Smooth muscle cell (in vitro differentiated cells): ENCODE measurements around the gene PARD3B. TPM values are rescaled to one million over a fixed set of nuclear protein-coding genes. Genes with fewer than 3 reads are reported as not detected.

Experiments
- DNase-seq: peaks from one replicate; lab custom pipeline; 2025; ENCODE audit not compliant: unreplicated experiment; lab: John Stamatoyannopoulos, UW
- H2AFZ ChIP-seq: fragments of 200-600 bp; sonication (generic); 2 replicates; pipeline ENCODE4 v1.6.0; 2016; ENCODE audit warnings: antibody characterized with exemption, low read depth, mild to moderate bottlenecking
- H3F3A ChIP-seq: fragments of 200-600 bp; sonication (generic); 2 replicates; pipeline ENCODE4 v1.6.0; 2017; ENCODE audit warnings: antibody characterized with exemption, low read depth
- H3K27ac ChIP-seq: fragments of 200-600 bp; sonication (generic); 2 replicates; pipeline ENCODE4 v1.5.1; 2016; ENCODE audit warnings: low read depth, mild to moderate bottlenecking
- H3K27me3 ChIP-seq: fragments of 200-600 bp; sonication (generic); 2 replicates; pipeline ENCODE4 v1.6.1; 2016; ENCODE audit warnings: low read depth, mild to moderate bottlenecking
- H3K36me3 ChIP-seq: fragments of 200-600 bp; sonication (generic); 2 replicates; pipeline ENCODE4 v1.5.1; 2016; ENCODE audit warnings: low read depth
- H3K4me1 ChIP-seq: fragments of 200-600 bp; sonication (generic); 2 replicates; pipeline ENCODE4 v1.5.1; 2016; ENCODE audit warnings: low read depth
- H3K4me2 ChIP-seq: fragments of 200-600 bp; sonication (generic); 2 replicates; pipeline ENCODE4 v1.6.0; 2016; ENCODE audit warnings: mild to moderate bottlenecking
- H3K4me3 ChIP-seq: fragments of 200-600 bp; sonication (generic); 2 replicates; pipeline ENCODE4 v1.5.1; 2016; ENCODE audit warnings: mild to moderate bottlenecking
- H3K79me2 ChIP-seq: fragments of 200-600 bp; sonication (generic); 2 replicates; pipeline ENCODE4 v1.6.0; 2016; ENCODE audit warnings: low read depth, mild to moderate bottlenecking
- H3K9ac ChIP-seq: fragments of 200-600 bp; sonication (generic); 2 replicates; pipeline ENCODE4 v1.6.0; 2016; ENCODE audit warnings: low read depth
- H3K9me3 ChIP-seq: fragments of 200-600 bp; sonication (generic); replicated peaks from 2 replicates; pipeline ENCODE4 v1.5.1; 2016; ENCODE audit warnings: low read depth
- H4K20me1 ChIP-seq: fragments of 200-600 bp; sonication (generic); 2 replicates; pipeline ENCODE4 v1.6.0; 2016; ENCODE audit warnings: low read depth
- WGBS: methylation state at CpG from one replicate; pipeline ENCODE4 v1.1.7; 2016; ENCODE audit warnings: low lambda C conversion rate; 5-methylcytosine and 5-hydroxymethylcytosine counted together
- polyA plus RNA-seq: library from polyadenylated mRNA; unstranded; fragments of >200 nt; fragmentation: Nextera tagmentation; extraction: Ambion mirVana; gene quantifications from 2 replicates; pipeline ENCODE4 v1.2.1, GENCODE V29; 2016
- total RNA-seq: library from RNA; depleted of rRNA; stranded (reverse); fragments of >200 nt; gene quantifications from 2 replicates; pipeline ENCODE4 v1.2.3, GENCODE V29; 2014
- TF ChIP-seq, protein P1 (sequence below): fragments of 200-600 bp; sonication (generic); IDR thresholded peaks from 2 replicates; pipeline ENCODE4 v1.5.1; 2017; ENCODE audit warnings: borderline replicate concordance, mild to moderate bottlenecking, antibody characterized with exemption; ENCODE audit not compliant: insufficient read depth, poor library complexity, severe bottlenecking

PARD3B gene
- total and polyA plus RNA-seq, 2 experiments from 2014 or later = 3.3 to 12.2 TPM

GRCh38 chr2:205040323-205040722 lies 495.0 kb downstream of the PARD3B start:
- WGBS = 100% methylated on average over 1 of the region's 1 CpG
- H3K27me3 ChIP-seq = no peaks in the 10 kb centered on the region
- H3K4me2 ChIP-seq = no peak overlapping the region
- no peaks in the 10 kb centered on the region for H3K9me3 ChIP-seq
- H2AFZ ChIP-seq = no peak overlapping the region
- no peak overlapping the region for H3K27ac ChIP-seq
- no peaks in the 10 kb centered on the region for H3K79me2 ChIP-seq
- no peak overlapping the region for H3K9ac ChIP-seq
- no peaks in the 10 kb centered on the region for H3F3A ChIP-seq
- H3K4me1 ChIP-seq = no peaks in the 10 kb centered on the region
- TF ChIP-seq, protein P1, sequence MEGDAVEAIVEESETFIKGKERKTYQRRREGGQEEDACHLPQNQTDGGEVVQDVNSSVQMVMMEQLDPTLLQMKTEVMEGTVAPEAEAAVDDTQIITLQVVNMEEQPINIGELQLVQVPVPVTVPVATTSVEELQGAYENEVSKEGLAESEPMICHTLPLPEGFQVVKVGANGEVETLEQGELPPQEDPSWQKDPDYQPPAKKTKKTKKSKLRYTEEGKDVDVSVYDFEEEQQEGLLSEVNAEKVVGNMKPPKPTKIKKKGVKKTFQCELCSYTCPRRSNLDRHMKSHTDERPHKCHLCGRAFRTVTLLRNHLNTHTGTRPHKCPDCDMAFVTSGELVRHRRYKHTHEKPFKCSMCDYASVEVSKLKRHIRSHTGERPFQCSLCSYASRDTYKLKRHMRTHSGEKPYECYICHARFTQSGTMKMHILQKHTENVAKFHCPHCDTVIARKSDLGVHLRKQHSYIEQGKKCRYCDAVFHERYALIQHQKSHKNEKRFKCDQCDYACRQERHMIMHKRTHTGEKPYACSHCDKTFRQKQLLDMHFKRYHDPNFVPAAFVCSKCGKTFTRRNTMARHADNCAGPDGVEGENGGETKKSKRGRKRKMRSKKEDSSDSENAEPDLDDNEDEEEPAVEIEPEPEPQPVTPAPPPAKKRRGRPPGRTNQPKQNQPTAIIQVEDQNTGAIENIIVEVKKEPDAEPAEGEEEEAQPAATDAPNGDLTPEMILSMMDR = no peak
- no peak for DNase-seq
- H4K20me1 ChIP-seq = no peaks in the 10 kb centered on the region
- H3K4me3 ChIP-seq = no peak overlapping the region
- no peaks in the 10 kb centered on the region for H3K36me3 ChIP-seq

DNA sequence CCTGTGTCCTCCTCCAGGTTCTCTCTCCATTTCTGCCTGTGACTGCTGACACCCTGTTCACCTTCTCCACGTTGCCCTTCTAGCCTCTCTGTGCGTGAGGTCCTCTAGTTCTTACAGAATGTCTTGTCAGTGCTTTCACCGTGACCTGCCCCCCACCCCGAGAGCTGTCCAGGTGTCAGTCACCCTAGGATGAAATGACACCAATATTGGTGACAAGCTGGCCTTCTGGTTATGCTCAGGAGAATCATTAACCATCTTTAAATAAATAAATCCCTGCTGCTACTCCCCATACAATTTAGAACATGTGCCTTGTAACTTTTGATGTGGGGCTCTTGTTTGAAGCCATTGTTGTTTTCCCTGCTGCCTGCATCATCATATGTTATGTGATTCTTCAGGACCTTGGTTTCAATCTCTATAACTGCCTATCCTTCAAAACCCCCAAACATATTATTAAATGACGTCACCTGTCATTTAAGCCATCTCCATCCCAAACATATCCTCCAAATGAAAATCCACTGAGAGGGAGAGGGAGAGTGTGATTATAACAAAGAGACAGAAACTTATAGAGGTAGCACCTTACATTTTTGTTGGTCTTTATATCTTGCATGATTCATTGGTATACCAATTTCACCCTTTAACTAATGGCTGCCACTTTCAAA lies 496.3 kb downstream of the PARD3B start:
- no peak for DNase-seq
- H4K20me1 ChIP-seq = no peaks in the 10 kb centered on the region
- no peak overlapping the region for H3K4me3 ChIP-seq
- no peaks in the 10 kb centered on the region for H3K36me3 ChIP-seq
- peaks cover 7% of the 10 kb centered on the region for H3K4me1 ChIP-seq
- H3K79me2 ChIP-seq = no peaks in the 10 kb centered on the region
- no peaks in the 10 kb centered on the region for H3K9me3 ChIP-seq
- H3K4me2 ChIP-seq = no peak overlapping the region
- H3K27me3 ChIP-seq = no peaks in the 10 kb centered on the region
- H3K9ac ChIP-seq = no peak overlapping the region
- H2AFZ ChIP-seq = no peak overlapping the region
- H3F3A ChIP-seq = no peaks in the 10 kb centered on the region
- H3K27ac ChIP-seq = no peak overlapping the region
- TF ChIP-seq, protein P1 = no peak
- WGBS = 92% methylated on average over 5 of the region's 5 CpGs

- H3K4me3 ChIP-seq = no peak overlapping the region
- H3K36me3 ChIP-seq = no peaks in the 10 kb centered on the region
- no peaks in the 10 kb centered on the region for H3K9me3 ChIP-seq
- H3K9ac ChIP-seq = no peak overlapping the region
- H4K20me1 ChIP-seq = no peaks in the 10 kb centered on the region
- no peak overlapping the region for H3K4me2 ChIP-seq
- no peak overlapping the region for H2AFZ ChIP-seq
- H3F3A ChIP-seq = no peaks in the 10 kb centered on the region
- TF ChIP-seq, protein P1 = no peak
- no peaks in the 10 kb centered on the region for H3K79me2 ChIP-seq
- H3K27ac ChIP-seq = no peak overlapping the region
- H3K4me1 ChIP-seq = peaks cover 20% of the 10 kb centered on the region
- no peak for DNase-seq
- no peaks in the 10 kb centered on the region for H3K27me3 ChIP-seq
Observed at GRCh38 chr2:205043285-205043684, 498.0 kb downstream of the PARD3B start.

- no peak overlapping the region for H3K9ac ChIP-seq
- no peaks in the 10 kb centered on the region for H3F3A ChIP-seq
- H3K27ac ChIP-seq = no peak overlapping the region
- no peak overlapping the region for H2AFZ ChIP-seq
- H3K4me3 ChIP-seq = no peak overlapping the region
- peaks cover 20% of the 10 kb centered on the region for H3K4me1 ChIP-seq
- H3K79me2 ChIP-seq = no peaks in the 10 kb centered on the region
- H3K4me2 ChIP-seq = no peak overlapping the region
- TF ChIP-seq, protein P1 = no peak
- H3K9me3 ChIP-seq = no peaks in the 10 kb centered on the region
- WGBS = 83% methylated on average over 2 of the region's 2 CpGs
- H3K27me3 ChIP-seq = no peaks in the 10 kb centered on the region
- no peak for DNase-seq
- H3K36me3 ChIP-seq = peaks cover 8% of the 10 kb centered on the region
- no peaks in the 10 kb centered on the region for H4K20me1 ChIP-seq
Observed at GRCh38 chr2:205045706-205046105, 500.4 kb downstream of the PARD3B start.
